Transverse colon (tissue), 4 donors: ENCODE measurements around the gene ZFP57. TPM values are rescaled to one million over a fixed set of nuclear protein-coding genes. Genes with fewer than 3 reads are reported as not detected.
A peak's percentile ranks its signal among the peaks of the same experiment; 100 is the strongest.

Source experiments
- DNase-seq: peaks from one replicate; pipeline ENCODE4 v3.0.0-alpha.2; 2019
- H3K27ac ChIP-seq, 4 donors: fragments of 200-600 bp; sonication (generic); 2 replicates each; pipeline ENCODE4 v1.5.1; 2016 to 2018; ENCODE audit warnings: inconsistent platforms in 4 of 4
- H3K27me3 ChIP-seq: fragments of 200-600 bp; sonication (generic); 2 replicates; pipeline ENCODE4 v1.5.1; 2017; ENCODE audit warnings: inconsistent platforms
- H3K36me3 ChIP-seq, 4 donors: fragments of 200-600 bp; sonication (generic); 2 replicates each; pipeline ENCODE4 v1.5.1; 2017 to 2019; ENCODE audit warnings: inconsistent platforms in 4 of 4
- H3K4me1 ChIP-seq, 4 donors: fragments of 200-600 bp; sonication (generic); 2 replicates each; pipeline ENCODE4 v1.5.1; 2017 to 2020; ENCODE audit warnings: inconsistent platforms in 4 of 4
- H3K4me3 ChIP-seq, 4 donors: fragments of 200-600 bp; sonication (generic); 1 replicate in 1 of 4; 2 replicates in 3 of 4; pipeline versions ENCODE4 v1.5.1 to v1.6.1; 2017 to 2019; ENCODE audit warnings: inconsistent platforms in 4 of 4
- H3K9me3 ChIP-seq, 2 donors: fragments of 200-600 bp; sonication (generic); 2 replicates each; pipeline ENCODE4 v1.5.1; 2017 to 2019; ENCODE audit warnings: inconsistent platforms in 2 of 2
- EP300 ChIP-seq: sonication (generic); formaldehyde crosslinking; IDR thresholded peaks from one replicate; pipeline ENCODE4 v1.6.1; 2017; ENCODE audit warnings: antibody characterized with exemption, low read depth
- POLR2A ChIP-seq: fragments of 450-650 bp; IDR thresholded peaks from one replicate; pipeline ENCODE4 v1.6.1; 2016; ENCODE audit warnings: antibody characterized with exemption, mild to moderate bottlenecking, moderate library complexity
- POLR2AphosphoS5 ChIP-seq, 3 donors: sonication (generic); formaldehyde crosslinking; IDR thresholded peaks; one replicate each; pipeline ENCODE4 v1.6.1; 2016; ENCODE audit warnings: antibody characterized with exemption in 3 of 3
- WGBS, 2 donors: methylation state at CpG; one replicate each; pipeline ENCODE4 v1.1.5; 2018; ENCODE audit warnings: low coverage in 1 of 2; 5-methylcytosine and 5-hydroxymethylcytosine counted together
- in situ Hi-C, 4 donors: fragments of 200-750 bp; cut with MboI; loops; one replicate each; pipeline versions ENCODE4 v1.15.0 to v1.15.1; 2017; ENCODE audit warnings: low sequenced_read_pairs in 3 of 4, low pct_ligation_motif_present in 1 of 4, low pct_unique_long_range_greater_than_20kb in 1 of 4
- intact Hi-C: fragments of 100-400 bp; cut with DNase I; formaldehyde crosslinking; loops from one replicate; pipeline ENCODE4 v1.15.1; 2023; ENCODE audit warnings: low total_unique reads
- small RNA-seq, 4 donors: library from RNA; depleted of rRNA; stranded (forward); fragments of <200 nt; gene quantifications; one replicate each; pipeline ENCODE3, GENCODE V24; 2016
- total RNA-seq, 4 donors: library from RNA; depleted of rRNA; stranded (reverse); fragments of >200 nt; gene quantifications; one replicate each; pipeline ENCODE4 v1.1.0, GENCODE V29; 2016
- TF ChIP-seq, protein P1 (sequence below), 5 experiments: fragments of 200-600 bp in 3 of 5; fragments of 450-650 bp in 2 of 5; sonication (generic) in 3 of 5; IDR thresholded peaks; 1 replicate in 2 of 5; 2 replicates in 3 of 5; pipeline ENCODE4 v1.5.1; 2016 to 2017; ENCODE audit warnings: antibody characterized with exemption in 5 of 5, inconsistent platforms in 3 of 5, mild to moderate bottlenecking in 2 of 5, moderate library complexity in 1 of 5

Gene ZFP57
- total RNA-seq, 4 donors from 2014 or later = 0.27 TPM; not detected in 3

- WGBS, 2 donors = 49 to 52% methylated on average over 6 to 22 of the region's 31 CpGs
- TF ChIP-seq POLR2AphosphoS5 (IDR thresholded peaks at IDR 0.05) (no peak), EP300 (no peak), POLR2A (no peak)
- TF ChIP-seq, protein P1, sequence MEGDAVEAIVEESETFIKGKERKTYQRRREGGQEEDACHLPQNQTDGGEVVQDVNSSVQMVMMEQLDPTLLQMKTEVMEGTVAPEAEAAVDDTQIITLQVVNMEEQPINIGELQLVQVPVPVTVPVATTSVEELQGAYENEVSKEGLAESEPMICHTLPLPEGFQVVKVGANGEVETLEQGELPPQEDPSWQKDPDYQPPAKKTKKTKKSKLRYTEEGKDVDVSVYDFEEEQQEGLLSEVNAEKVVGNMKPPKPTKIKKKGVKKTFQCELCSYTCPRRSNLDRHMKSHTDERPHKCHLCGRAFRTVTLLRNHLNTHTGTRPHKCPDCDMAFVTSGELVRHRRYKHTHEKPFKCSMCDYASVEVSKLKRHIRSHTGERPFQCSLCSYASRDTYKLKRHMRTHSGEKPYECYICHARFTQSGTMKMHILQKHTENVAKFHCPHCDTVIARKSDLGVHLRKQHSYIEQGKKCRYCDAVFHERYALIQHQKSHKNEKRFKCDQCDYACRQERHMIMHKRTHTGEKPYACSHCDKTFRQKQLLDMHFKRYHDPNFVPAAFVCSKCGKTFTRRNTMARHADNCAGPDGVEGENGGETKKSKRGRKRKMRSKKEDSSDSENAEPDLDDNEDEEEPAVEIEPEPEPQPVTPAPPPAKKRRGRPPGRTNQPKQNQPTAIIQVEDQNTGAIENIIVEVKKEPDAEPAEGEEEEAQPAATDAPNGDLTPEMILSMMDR (IDR thresholded peaks at IDR 0.05) = no peak
- Histone ChIP-seq H3K4me3 (peak overlapping the region; percentile 37 to 78 (median 49)), H3K9me3 (no peaks in the 10 kb centered on the region), H3K4me1 (peaks cover 5 to 26% (median 22%) of the 10 kb centered on the region in 4 donors), H3K36me3 (no peaks in the 10 kb centered on the region), H3K27ac (peak overlapping the region; percentile 53 to 86 (median 74)), H3K27me3 (peaks cover 33% of the 10 kb centered on the region)
- in situ Hi-C loops (no loop called here), intact Hi-C loops (no loop called here)
- DNase-seq = no peak
Observed at GRCh38 chr6:29626948-29627754, 53.8 kb downstream of the ZFP57 start.

DNA sequence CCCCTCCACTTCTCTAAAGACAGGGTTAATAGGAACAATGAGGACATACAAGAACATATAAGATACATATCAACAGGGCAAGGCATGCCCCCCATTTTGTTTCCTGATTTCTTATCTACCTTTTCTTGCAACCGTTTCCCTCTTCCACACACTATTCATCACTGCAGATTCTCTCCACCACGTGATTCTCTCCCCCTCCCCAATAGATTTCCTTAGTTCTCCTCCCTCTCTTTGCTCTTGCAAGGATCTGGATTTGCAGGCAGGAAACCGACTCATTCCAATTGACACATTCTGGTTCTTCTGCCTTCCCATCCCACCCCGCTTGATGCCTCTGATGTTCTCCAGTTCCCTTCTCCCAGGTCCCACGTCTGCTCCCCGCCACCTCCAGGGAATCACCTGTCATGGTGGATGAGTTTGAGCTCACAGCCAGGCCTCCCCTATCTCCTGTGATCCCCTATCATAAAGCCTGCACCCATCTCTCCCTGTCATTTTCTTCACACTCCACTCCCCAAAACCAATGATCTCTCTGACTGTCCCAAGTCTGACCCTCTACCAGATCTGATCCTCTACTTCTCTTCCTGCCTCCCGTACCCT lies 55.5 kb downstream of the ZFP57 start:
- Histone ChIP-seq H3K4me3 (no peak overlapping the region), H3K4me1 (peaks cover 5 to 18% (median 14%) of the 10 kb centered on the region in 4 donors), H3K9me3 (no peaks in the 10 kb centered on the region), H3K27ac (no peak overlapping the region), H3K36me3 (no peaks in the 10 kb centered on the region), H3K27me3 (peaks cover 18% of the 10 kb centered on the region)
- in situ Hi-C loops = no loop called here
- TF ChIP-seq POLR2AphosphoS5 (IDR thresholded peaks at IDR 0.05) = no peak
- TF ChIP-seq EP300 = no peak
- TF ChIP-seq, protein P1 (IDR thresholded peaks at IDR 0.05) = no peak
- no peak for TF ChIP-seq POLR2A
- no peak for DNase-seq
- intact Hi-C loops = no loop called here
- WGBS, 2 donors = 66 to 67% methylated on average over 5 to 7 of the region's 7 CpGs

DNA sequence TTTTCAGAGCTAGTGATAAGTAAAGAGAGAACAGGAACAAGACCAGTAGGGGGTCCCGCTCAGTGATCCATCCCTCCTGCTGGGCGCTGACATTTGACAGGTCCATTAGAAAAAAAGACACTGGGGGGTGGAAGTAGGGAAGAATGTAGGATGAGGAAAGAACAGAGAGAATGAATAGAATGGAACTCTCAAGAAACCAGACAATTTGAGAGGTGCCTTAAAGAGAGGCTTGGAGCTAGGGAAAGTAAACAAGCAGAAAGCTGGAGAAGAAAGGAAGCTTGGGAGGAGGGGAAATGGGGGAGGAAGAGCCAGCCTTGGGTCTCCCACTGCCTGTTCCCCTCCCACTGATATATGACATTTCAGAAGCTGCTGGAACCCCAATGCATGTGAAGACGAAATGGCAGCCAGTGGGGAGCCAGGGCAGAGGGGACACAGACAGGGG lies 56.4 kb downstream of the ZFP57 start:
- TF ChIP-seq, protein P1 (IDR thresholded peaks at IDR 0.05) = no peak
- no peak for TF ChIP-seq POLR2AphosphoS5 (IDR thresholded peaks at IDR 0.05)
- no peak for TF ChIP-seq POLR2A
- TF ChIP-seq EP300 = no peak
- 80% methylated on average over 3 of the region's 3 CpGs; no CpG with 5 or more reads in 1 of the 2 donors for WGBS, 2 donors
- no peak for DNase-seq
- Histone ChIP-seq H3K9me3 (no peaks in the 10 kb centered on the region), H3K27ac (no peak overlapping the region), H3K4me3 (no peak overlapping the region), H3K36me3 (no peaks in the 10 kb centered on the region), H3K27me3 (peaks cover 15% of the 10 kb centered on the region), H3K4me1 (peaks cover 5 to 18% (median 14%) of the 10 kb centered on the region in 4 donors)
- in situ Hi-C loops (no loop called here), intact Hi-C loops (no loop called here)

Small RNA genes lying within 50 kb of the gene (small RNA-seq; reads per million reads assigned to genes)
- gene SUMO2P1 = 0 to 0.95 (median 0) reads per million in 4 donors

Other genes starting within 250 kb of the ZFP57 start
- not detected for gene OR10C1, start 241.8 kb downstream of the ZFP57 start, total RNA-seq
- not detected for gene OR11A1, start 224.1 kb downstream of the ZFP57 start, total RNA-seq
- not detected for gene OR2H1, start 224.0 kb downstream of the ZFP57 start, total RNA-seq
- not detected for gene MAS1L, start 193.2 kb downstream of the ZFP57 start, total RNA-seq
- 1 to 10 TPM in 1 of 4 donors, under 1 TPM in 1, not detected in 2; 0.96 to 8.4 TPM for gene UBD, start 121.4 kb downstream of the ZFP57 start, total RNA-seq
- gene OR2H2, start 96.0 kb downstream of the ZFP57 start, total RNA-seq = not detected
- gene GABBR1, start 48.0 kb downstream of the ZFP57 start, total RNA-seq = 10 to 100 TPM; 11.5 to 40.4 (median 30.5) TPM
- not detected for gene MOG, start 24.1 kb downstream of the ZFP57 start, total RNA-seq
- gene HLA-F, start 42.3 kb upstream of the ZFP57 start, total RNA-seq = 100 to 1,000 TPM in 3 of 4 donors, 10 to 100 TPM in 1; 90.4 to 500 (median 306) TPM
- gene HLA-G, start 146.7 kb upstream of the ZFP57 start, total RNA-seq = not detected